Measurements from ENCODE around the gene PSMD4. TPM values are rescaled to one million over a fixed set of nuclear protein-coding genes. Genes with fewer than 3 reads are reported as not detected.

PSMD4 gene
- total RNA-seq, 1 experiment from 2014 or later, result 207 TPM

- Mint-ChIP-seq H3K4me1 (peaks cover 23 to 24% of the 10 kb centered on the region in 2 experiments), H3K36me3 (ENCODE audit: insufficient read depth in 1 of 3, low read depth in 3 of 3) (peaks cover 13 to 48% (median 33%) of the 10 kb centered on the region in 3 experiments; a peak in 6 of 7 replicates), H3K27me3 (ENCODE audit: low read depth) (no peaks in the 10 kb centered on the region), H3K27ac (peak overlapping the region; percentile 14 to 67 (median 28); a peak in 4 of 7 replicates), H3K4me3 (no peak overlapping the region; a peak in 1 of 5 replicates), H3K9me3 (no peaks in the 10 kb centered on the region)
- no peak overlapping the region for H3K56ac ChIP-seq (ENCODE audit: insufficient read length, low read depth, low read length)
- no peaks in the 10 kb centered on the region for H3K23me2 ChIP-seq (ENCODE audit: insufficient read length, low read depth, low read length, poor library complexity, severe bottlenecking)
- peaks cover 7% of the 10 kb centered on the region for H3K79me1 ChIP-seq (ENCODE audit: insufficient read depth, low read depth, low read length, poor library complexity, severe bottlenecking)
- no peak overlapping the region for H2BK15ac ChIP-seq (ENCODE audit: low read depth, low read length)
- no peaks in the 10 kb centered on the region for H3K9me3 ChIP-seq (ENCODE audit: control insufficient read depth, low read depth, low read length)
- no peak for DNase-seq
- no peak overlapping the region for H3K27ac ChIP-seq (ENCODE audit: insufficient read length, low read depth, low read length)
- no peak overlapping the region for H2AK5ac ChIP-seq (ENCODE audit: insufficient read length, low read length)
- no peak overlapping the region for H3K14ac ChIP-seq (ENCODE audit: insufficient read depth, low read length)
- no peak overlapping the region for H2BK12ac ChIP-seq (ENCODE audit: insufficient read length, low read depth, low read length)
- H3K4ac ChIP-seq (ENCODE audit: low read depth, low read length), result no peak overlapping the region
- H3K27me3 ChIP-seq (ENCODE audit: insufficient read depth, low read length), result no peaks in the 10 kb centered on the region
- no peak overlapping the region for H4K5ac ChIP-seq (ENCODE audit: insufficient read length, low read depth, low read length)
- no CpG with 5 or more reads among the region's 4 CpGs for WGBS (ENCODE audit: extremely low coverage, insufficient read length, low lambda C conversion rate)
- H3T11ph ChIP-seq (ENCODE audit: low read length), result no peak overlapping the region
- no peak for TF ChIP-seq CTCF (conservative IDR thresholded peaks at IDR 0.05)
- H3K9ac ChIP-seq (ENCODE audit: extremely low read depth, insufficient read length, low read length), result no peak overlapping the region
- no peak overlapping the region for H2BK120ac ChIP-seq (ENCODE audit: low read depth, low read length, poor library complexity, severe bottlenecking)
- H4K8ac ChIP-seq (replicated peaks; ENCODE audit: insufficient read length, low read depth, low read length), result no peak overlapping the region
- H2BK5ac ChIP-seq (ENCODE audit: insufficient read length, low read length), result no peak overlapping the region
- H2BK20ac ChIP-seq (ENCODE audit: low read depth, low read length, poor library complexity, severe bottlenecking), result no peak overlapping the region
- H3K4me1 ChIP-seq (ENCODE audit: insufficient read depth, low read length), result peaks cover 2% of the 10 kb centered on the region; the same call in 1 of the 2 replicates
- peaks cover 6% of the 10 kb centered on the region; the same call in 1 of the 2 replicates for H3K79me2 ChIP-seq (ENCODE audit: insufficient read depth, low read length)
- no peak overlapping the region for H2AFZ ChIP-seq (ENCODE audit: low read length)
- H3K18ac ChIP-seq (ENCODE audit: insufficient read length, low read depth, low read length), result no peak overlapping the region
- no peak overlapping the region for H4K91ac ChIP-seq (ENCODE audit: insufficient read length, low read depth, low read length)
- no peaks in the 10 kb centered on the region for H4K20me1 ChIP-seq (ENCODE audit: control insufficient read depth, insufficient read depth, insufficient read length)
- H3K4me2 ChIP-seq (ENCODE audit: insufficient read depth, insufficient read length, low read length), result no peak overlapping the region
- no peak overlapping the region for H3K23ac ChIP-seq (ENCODE audit: insufficient read length, low read depth, low read length)
These were observed 32.4 kb upstream of the PSMD4 start for GRCh38 chr1:151222130-151222529.

Measured in H9 (cell line).